Breast epithelium (tissue), 4 donors: ENCODE data around the gene AADACL4. TPM values are rescaled to one million over a fixed set of nuclear protein-coding genes. Genes with fewer than 3 reads are reported as not detected.

Source experiments
- DNase-seq, 2 donors: peaks; one replicate each; pipeline ENCODE4 v3.0.0-alpha.2; 2019; ENCODE audit warnings: low spot score in 2 of 2
- H3K27ac ChIP-seq, 2 donors: fragments of 200-600 bp; sonication (generic) in 1 of 2; one replicate each; pipeline ENCODE4 v1.5.1; 2016 to 2019; ENCODE audit warnings: mild to moderate bottlenecking in 1 of 2
- H3K27me3 ChIP-seq, 2 donors: fragments of 200-600 bp; sonication (generic) in 1 of 2; one replicate each; pipeline versions ENCODE4 v1.5.1 to v1.6.0; 2017 to 2019; ENCODE audit warnings: control low read depth in 1 of 2, mild to moderate bottlenecking in 1 of 2
- H3K36me3 ChIP-seq: fragments of 200-600 bp; one replicate; pipeline ENCODE4 v1.5.1; 2019
- H3K4me1 ChIP-seq, 2 donors: fragments of 200-600 bp; sonication (generic); one replicate each; pipeline ENCODE4 v1.5.1; 2016 to 2019; ENCODE audit warnings: control low read depth in 1 of 2
- H3K4me3 ChIP-seq, 3 donors: fragments of 200-600 bp; sonication (generic); 1 replicate in 2 of 3; 2 replicates in 1 of 3; pipeline ENCODE4 v1.5.1; 2016 to 2019; ENCODE audit warnings: mild to moderate bottlenecking in 3 of 3, moderate library complexity in 2 of 3
- H3K9me3 ChIP-seq, 2 donors: fragments of 200-600 bp; sonication (generic) in 1 of 2; one replicate each; pipeline ENCODE4 v1.5.1; 2016 to 2019; ENCODE audit warnings: control low read depth in 1 of 2
- CTCF ChIP-seq, 3 donors: fragments of 450-650 bp; IDR thresholded peaks; one replicate each; pipeline ENCODE4 v1.5.1; 2016 to 2017; ENCODE audit warnings: antibody characterized with exemption in 3 of 3, mild to moderate bottlenecking in 3 of 3, moderate library complexity in 3 of 3
- POLR2A ChIP-seq: fragments of 450-650 bp; IDR thresholded peaks from one replicate; pipeline ENCODE4 v1.6.1; 2016; ENCODE audit warnings: antibody characterized with exemption, mild to moderate bottlenecking, moderate library complexity
- POLR2AphosphoS5 ChIP-seq, 3 donors: sonication (generic); formaldehyde crosslinking; IDR thresholded peaks; one replicate each; pipeline ENCODE4 v1.6.1; 2017; ENCODE audit warnings: antibody characterized with exemption in 3 of 3
- intact Hi-C: fragments of 100-400 bp; cut with DNase I; formaldehyde crosslinking; loops from one replicate; pipeline ENCODE4 v1.15.1; 2023; ENCODE audit warnings: low total_unique reads
- total RNA-seq, 3 donors: library from RNA; depleted of rRNA; stranded (reverse); fragments of >200 nt; gene quantifications; one replicate each; pipeline ENCODE4 v1.1.0, GENCODE V29; 2016

Gene AADACL4
- total RNA-seq, 3 donors from 2014 or later, result not detected

- peak; percentile 52 to 65 for DNase-seq
- Histone ChIP-seq H3K4me3 (no peak overlapping the region), H3K27ac (peak overlapping the region; percentile 77 to 97), H3K36me3 (no peaks in the 10 kb centered on the region), H3K9me3 (no peaks in the 10 kb centered on the region), H3K27me3 (no peaks in the 10 kb centered on the region), H3K4me1 (peaks cover 17 to 24% of the 10 kb centered on the region in 2 donors)
- TF ChIP-seq POLR2AphosphoS5 (IDR thresholded peaks at IDR 0.05) (no peak), CTCF (IDR thresholded peaks at IDR 0.05) (no peak), POLR2A (no peak)
- intact Hi-C loops, result no loop called here
These were observed 22.2 kb upstream of the AADACL4 start for GRCh38 chr1:12621346-12622335.

GRCh38 chr1:12622506-12622905, 21.4 kb upstream of the AADACL4 start:
- TF ChIP-seq CTCF (IDR thresholded peaks at IDR 0.05) (no peak), POLR2A (no peak), POLR2AphosphoS5 (IDR thresholded peaks at IDR 0.05) (peak in 2 of 3 donors; percentile 35 to 37)
- no peaks in the 10 kb centered on the region for H3K9me3 ChIP-seq
- intact Hi-C loops, result no loop called here
- no peak overlapping the region for H3K4me3 ChIP-seq
- no peaks in the 10 kb centered on the region for H3K27me3 ChIP-seq
- peaks cover 17 to 24% of the 10 kb centered on the region in 2 donors for H3K4me1 ChIP-seq
- peak in 1 of 2 donors; percentile 82 for DNase-seq
- H3K27ac ChIP-seq, result peak overlapping the region; percentile 77 to 97
- H3K36me3 ChIP-seq, result no peaks in the 10 kb centered on the region

DNA sequence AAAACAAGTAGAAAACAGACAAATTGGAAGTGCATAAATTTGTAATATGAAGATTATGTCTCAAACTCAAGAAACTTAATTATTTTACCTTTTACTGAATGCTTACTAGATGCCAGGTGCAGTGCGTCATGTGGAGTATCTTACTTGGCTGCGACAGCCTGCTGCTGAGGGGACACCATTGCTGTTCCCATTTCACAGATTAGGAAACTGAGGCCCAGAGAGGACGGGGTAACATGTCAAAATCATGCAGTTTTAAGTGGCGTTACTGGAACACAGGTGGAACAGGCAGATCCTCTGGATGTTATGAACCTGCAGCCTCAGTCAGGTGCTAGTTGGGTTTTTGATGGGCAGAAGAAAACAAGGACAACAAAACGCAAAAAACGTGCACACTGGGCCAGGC, 18.6 kb upstream of the AADACL4 start:
- no peaks in the 10 kb centered on the region for H3K36me3 ChIP-seq
- H3K27ac ChIP-seq, result no peak overlapping the region
- no peaks in the 10 kb centered on the region for H3K27me3 ChIP-seq
- no peak overlapping the region for H3K4me3 ChIP-seq
- no peak for DNase-seq
- peaks cover 12 to 17% of the 10 kb centered on the region in 2 donors for H3K4me1 ChIP-seq
- no peaks in the 10 kb centered on the region for H3K9me3 ChIP-seq
- TF ChIP-seq POLR2A (no peak), CTCF (IDR thresholded peaks at IDR 0.05) (no peak), POLR2AphosphoS5 (IDR thresholded peaks at IDR 0.05) (no peak)
- intact Hi-C loops, result no loop called here

GRCh38 chr1:12626888-12627287, 17.0 kb upstream of the AADACL4 start:
- no peak for DNase-seq
- no peaks in the 10 kb centered on the region for H3K9me3 ChIP-seq
- TF ChIP-seq CTCF (IDR thresholded peaks at IDR 0.05), result no peak
- TF ChIP-seq POLR2A, result no peak
- TF ChIP-seq POLR2AphosphoS5 (IDR thresholded peaks at IDR 0.05), result no peak
- no peak overlapping the region for H3K4me3 ChIP-seq
- intact Hi-C loops, result no loop called here
- no peaks in the 10 kb centered on the region for H3K36me3 ChIP-seq
- no peaks in the 10 kb centered on the region for H3K27me3 ChIP-seq
- no peak overlapping the region for H3K27ac ChIP-seq
- peaks cover 3 to 8% of the 10 kb centered on the region in 2 donors for H3K4me1 ChIP-seq

GRCh38 chr1:12627296-12627695, 16.6 kb upstream of the AADACL4 start:
- Histone ChIP-seq H3K27me3 (no peaks in the 10 kb centered on the region), H3K36me3 (no peaks in the 10 kb centered on the region), H3K4me1 (peaks cover 0 to 4% of the 10 kb centered on the region in 2 donors), H3K4me3 (no peak overlapping the region), H3K9me3 (no peaks in the 10 kb centered on the region), H3K27ac (no peak overlapping the region)
- TF ChIP-seq CTCF (IDR thresholded peaks at IDR 0.05) (no peak), POLR2A (no peak), POLR2AphosphoS5 (IDR thresholded peaks at IDR 0.05) (no peak)
- no peak for DNase-seq
- intact Hi-C loops, result no loop called here
